ENCODE data around the gene EBLN1. TPM values are rescaled to one million over a fixed set of nuclear protein-coding genes. Genes with fewer than 3 reads are reported as not detected.

The EBLN1 gene
- total RNA-seq, 1 experiment from 2014 or later = not detected

- TF ChIP-seq GRHL2 (CRISPR knock-in tag; IDR thresholded peaks at IDR 0.05; ENCODE audit: insufficient replicate concordance, severe bottlenecking) (no peak), ATF1 (CRISPR knock-in tag; IDR thresholded peaks at IDR 0.05) (no peak), ZNF317 (CRISPR knock-in tag; IDR thresholded peaks at IDR 0.05; ENCODE audit: borderline replicate concordance, low read depth) (no peak), ZNF512 (CRISPR knock-in tag; IDR thresholded peaks at IDR 0.05; ENCODE audit: borderline replicate concordance) (no peak), SOX15 (CRISPR knock-in tag; IDR thresholded peaks at IDR 0.05) (no peak), ERG (CRISPR knock-in tag; IDR thresholded peaks at IDR 0.05) (no peak), ZNF121 (CRISPR knock-in tag; IDR thresholded peaks at IDR 0.05) (no peak)
Observed at GRCh38 chr10:22263106-22263505, 45.3 kb upstream of the EBLN1 start (continued).

- ChIA-PET CTCF (interaction anchor here (1.0 to 1.6 kb wide), 3 partner anchors 16 to 155 kb away, joined by 3 to 6 read pairs (median 4); no protein-coding TSS in a partner anchor), POLR2A (no interaction called here)
- no peak overlapping the region for H3K27ac Mint-ChIP-seq
- DNase-seq (ENCODE audit: low spot score) (no peak), ATAC-seq (peak; percentile 69)
- H3K36me3 Mint-ChIP-seq = no peaks in the 10 kb centered on the region
- H3K9me3 Mint-ChIP-seq = no peaks in the 10 kb centered on the region
- H3K4me1 Mint-ChIP-seq = no peaks in the 10 kb centered on the region
- no peak for TF ChIP-seq CTCF (IDR thresholded peaks at IDR 0.05)
- TF ChIP-seq PRRX2 (CRISPR knock-in tag; IDR thresholded peaks at IDR 0.05) = no peak
- no peak for TF ChIP-seq JAZF1 (CRISPR knock-in tag; IDR thresholded peaks at IDR 0.05)
- TF ChIP-seq ZNF281 (CRISPR knock-in tag; IDR thresholded peaks at IDR 0.05) = no peak
- no peak for TF ChIP-seq ZBTB43 (CRISPR knock-in tag; IDR thresholded peaks at IDR 0.05)
- TF ChIP-seq SOX15 (CRISPR knock-in tag; IDR thresholded peaks at IDR 0.05) = no peak
- no peak for TF ChIP-seq SMAD4 (CRISPR knock-in tag; IDR thresholded peaks at IDR 0.05)
- TF ChIP-seq GABPB1 (CRISPR knock-in tag; IDR thresholded peaks at IDR 0.05) = no peak
- TF ChIP-seq E2F5 (CRISPR knock-in tag; IDR thresholded peaks at IDR 0.05) = no peak
- TF ChIP-seq ELF4 (CRISPR knock-in tag; IDR thresholded peaks at IDR 0.05; ENCODE audit: low read depth) = no peak
- no peak for TF ChIP-seq ZNF121 (CRISPR knock-in tag; IDR thresholded peaks at IDR 0.05)
- TF ChIP-seq ATF3 (CRISPR knock-in tag; conservative IDR thresholded peaks at IDR 0.05) = no peak
- TF ChIP-seq NFYB (CRISPR knock-in tag; conservative IDR thresholded peaks at IDR 0.05; ENCODE audit: low read depth) = no peak
- TF ChIP-seq RORB (CRISPR knock-in tag; IDR thresholded peaks at IDR 0.05) = no peak
- H3K4me3 Mint-ChIP-seq = no peak overlapping the region
- peaks cover 58% of the 10 kb centered on the region for H3K27me3 Mint-ChIP-seq (ENCODE audit: low read depth)
Observed at GRCh38 chr10:22259280-22259679, 41.5 kb upstream of the EBLN1 start.
